Measurements from ENCODE around the gene DGAT2L6.

Gene DGAT2L6

GRCh38 chrX:70254909-70255308, 77.6 kb downstream of the DGAT2L6 start:
- no peak for DNase-seq
- intact Hi-C loops (cut with DNase I), result no loop called here
